Retina (tissue), 1 donor: ENCODE measurements around the gene TMEM168.
A peak's percentile ranks its signal among the peaks of the same experiment; 100 is the strongest.
"Not testable (repeated sequence)": the region's sequence is repeated elsewhere in the genome, so short reads cannot be mapped to it uniquely, and the experiment has no call there.

Experiments used
- DNase-seq: peaks from one replicate; pipeline ENCODE4 v3.0.0-alpha.2; 2016

TMEM168 gene

GRCh38 chr7:112789817-112790585 lies at the start of gene TMEM168:
TSS of gene TMEM168 (minus strand) at chr7:112790393. CDS start at chr7:112784825, 5,568 bp downstream.
- DNase-seq, result peak; percentile 95

DNA sequence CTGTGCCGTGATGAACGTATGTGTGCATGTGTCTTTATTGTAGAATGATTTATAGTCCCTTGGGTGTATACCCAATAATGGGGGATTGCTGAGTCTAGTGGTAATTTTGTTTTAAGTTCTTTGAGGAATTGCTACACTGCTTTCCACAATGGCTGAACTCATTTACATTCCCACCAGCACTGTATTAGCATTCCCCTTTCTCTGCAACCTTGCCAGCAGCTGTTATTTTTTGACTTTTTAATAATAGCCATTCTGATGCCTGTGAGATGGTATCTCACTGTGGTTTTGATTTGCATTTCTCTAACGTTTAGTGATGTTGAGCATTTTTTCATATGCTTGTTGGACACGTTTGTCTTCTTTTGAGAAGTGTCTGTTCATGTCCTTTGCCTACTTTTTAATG lies 45.7 kb upstream of the TMEM168 start:
- DNase-seq, result not testable (repeated sequence)

GRCh38 chr7:112833082-112833481 lies 42.9 kb upstream of the TMEM168 start:
- DNase-seq, result no peak

DNA sequence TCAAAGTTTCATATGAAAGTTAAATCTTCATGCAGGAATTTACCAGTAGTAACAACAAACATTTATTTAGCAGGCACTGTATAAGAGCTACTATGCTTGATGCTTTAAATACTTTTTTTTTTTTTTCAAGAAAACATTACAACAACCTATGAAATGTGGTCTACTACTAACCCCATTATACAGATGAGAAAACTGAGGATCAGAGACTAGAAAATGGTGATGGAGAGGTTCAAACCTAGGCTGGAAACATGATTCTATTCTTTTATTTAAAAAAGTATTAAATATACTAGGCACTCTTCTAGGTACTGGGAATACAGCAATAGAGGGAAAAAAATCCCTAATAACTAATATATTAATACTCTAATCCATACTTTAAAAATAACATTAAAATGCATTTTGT lies 40.6 kb upstream of the TMEM168 start:
- DNase-seq, result no peak

- DNase-seq, result no peak
These were observed 38.5 kb upstream of the TMEM168 start for GRCh38 chr7:112828696-112829095.

- DNase-seq, result no peak
These were observed 31.2 kb upstream of the TMEM168 start for GRCh38 chr7:112821345-112821744.

- no peak for DNase-seq
These were observed 29.3 kb upstream of the TMEM168 start for GRCh38 chr7:112819536-112819935.

DNA sequence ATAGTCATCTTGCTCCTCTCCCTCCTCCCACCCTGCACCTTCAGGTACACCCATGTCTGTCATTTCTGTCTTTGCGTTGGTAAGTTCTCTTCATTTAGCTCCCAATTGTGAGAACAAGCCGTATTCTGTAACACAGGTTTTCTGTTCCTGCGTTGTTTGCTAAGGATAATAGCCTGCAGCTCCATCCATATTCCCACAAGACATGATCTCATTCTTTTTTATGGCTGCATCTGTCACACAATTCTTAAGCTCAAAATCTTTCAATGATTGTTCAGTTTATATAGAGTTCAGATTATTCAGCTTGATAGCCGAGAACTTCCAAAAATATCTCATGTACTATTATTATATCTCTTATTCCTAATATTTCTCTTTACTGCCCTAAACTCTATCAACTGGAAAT lies 16.0 kb upstream of the TMEM168 start:
- no peak for DNase-seq

DNA sequence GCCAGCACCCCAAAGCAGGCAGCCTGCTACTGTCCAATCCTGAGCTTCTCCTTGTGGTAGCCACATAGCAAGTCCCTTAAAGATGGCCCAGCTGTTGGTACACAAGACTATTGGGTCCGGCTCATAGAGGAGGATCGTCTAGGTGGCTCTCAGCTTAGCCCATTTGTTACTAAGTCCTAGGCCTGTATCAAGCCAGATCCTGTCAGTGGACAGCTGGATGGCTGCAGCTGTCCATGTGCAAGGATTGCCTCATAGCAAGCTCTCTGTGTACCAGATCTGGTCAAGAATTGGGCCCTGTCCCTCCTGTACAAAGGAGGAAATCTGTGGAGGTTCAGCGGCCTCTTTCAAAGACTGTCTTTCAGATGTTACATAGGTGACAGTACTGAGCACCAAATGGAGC lies 12.2 kb upstream of the TMEM168 start:
- DNase-seq, result no peak

GRCh38 chr7:112800486-112800885 lies 10.3 kb upstream of the TMEM168 start:
- no peak for DNase-seq

DNA sequence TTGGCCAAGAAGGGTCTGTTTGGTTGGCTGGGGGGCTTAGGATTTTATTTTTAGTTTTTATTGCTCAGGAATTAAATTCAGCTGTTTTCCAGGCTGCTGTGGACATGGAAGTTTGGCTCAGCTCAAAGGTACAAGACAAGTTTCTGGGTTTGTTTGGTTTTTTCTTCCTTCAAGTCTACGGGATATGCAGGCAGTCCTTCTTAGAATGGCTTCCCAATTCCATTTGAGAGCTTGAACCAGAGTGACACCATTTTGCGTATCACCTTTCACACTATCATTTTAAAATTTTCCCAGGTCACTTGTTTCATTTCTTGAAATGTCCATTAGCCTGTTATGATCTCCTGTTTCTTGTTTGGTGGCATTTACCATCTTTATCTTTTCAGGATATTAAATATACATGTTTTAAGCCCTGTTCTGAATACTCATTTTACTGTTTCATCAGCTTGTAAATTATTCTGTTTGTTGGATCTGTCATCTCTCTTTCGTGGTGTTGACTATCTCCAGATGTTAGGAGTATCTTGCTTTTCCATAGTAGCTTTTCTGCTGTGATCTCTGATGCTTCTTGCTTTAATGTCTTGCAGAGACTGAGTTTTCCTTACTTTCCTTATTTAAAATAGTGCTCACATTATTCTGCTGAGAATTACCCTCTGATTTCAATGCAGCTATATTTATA lies 9.4 kb upstream of the TMEM168 start:
- no peak for DNase-seq

DNA sequence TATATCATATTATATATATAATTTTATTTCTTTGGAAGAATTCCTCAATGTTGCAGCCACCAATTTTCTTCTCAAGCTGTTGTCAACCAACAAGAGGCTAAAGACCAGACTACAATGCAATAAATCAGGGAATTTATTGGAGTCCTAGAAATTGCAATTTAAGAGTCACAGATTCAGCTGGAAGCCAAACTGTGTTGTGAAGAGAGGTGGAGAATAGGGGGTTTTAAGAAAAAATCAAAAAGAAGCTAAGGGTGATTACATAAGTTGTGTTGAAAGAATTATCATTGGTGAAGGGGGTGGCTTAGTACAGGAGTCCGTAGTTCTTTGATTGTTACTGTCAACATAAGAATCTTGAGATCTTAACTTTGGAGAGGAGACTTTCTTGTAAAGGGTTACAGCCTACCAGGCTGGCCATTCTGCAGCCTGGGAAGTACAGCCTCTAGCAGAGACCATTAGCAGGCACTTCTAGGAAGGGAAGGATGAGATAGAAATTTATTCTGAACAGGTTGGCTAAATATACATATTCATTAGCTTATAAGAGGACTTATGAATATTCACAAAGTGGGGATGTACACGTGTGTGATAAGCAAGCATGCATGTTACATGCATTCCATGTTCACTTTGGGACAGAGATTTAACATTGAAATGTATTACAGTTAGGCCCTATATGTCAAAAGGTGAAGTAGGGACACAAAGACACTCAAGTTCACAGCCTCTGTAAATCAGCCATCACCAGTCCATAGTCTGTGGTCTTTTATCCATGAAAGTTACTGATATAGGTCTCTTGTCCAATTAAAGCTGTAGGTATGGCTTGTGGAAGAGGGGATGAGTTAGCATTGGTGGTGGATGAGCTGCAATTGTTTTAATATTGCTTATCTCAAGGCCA lies 8.3 kb upstream of the TMEM168 start:
- DNase-seq, result peak; percentile 19

DNA sequence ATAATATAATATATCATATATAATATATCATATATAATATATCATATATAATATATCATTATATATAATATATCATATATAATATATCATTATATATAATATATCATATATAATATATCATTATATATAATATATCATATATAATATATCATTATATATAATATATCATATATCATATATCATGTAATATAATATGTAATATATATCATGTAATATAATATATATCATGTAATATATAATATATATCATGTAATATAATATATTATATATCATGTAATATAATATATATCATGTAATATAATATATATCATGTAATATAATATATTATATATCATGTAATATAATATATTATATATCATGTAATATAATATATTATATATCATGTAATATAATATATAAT lies 6.4 kb upstream of the TMEM168 start:
- not testable (repeated sequence) for DNase-seq

DNA sequence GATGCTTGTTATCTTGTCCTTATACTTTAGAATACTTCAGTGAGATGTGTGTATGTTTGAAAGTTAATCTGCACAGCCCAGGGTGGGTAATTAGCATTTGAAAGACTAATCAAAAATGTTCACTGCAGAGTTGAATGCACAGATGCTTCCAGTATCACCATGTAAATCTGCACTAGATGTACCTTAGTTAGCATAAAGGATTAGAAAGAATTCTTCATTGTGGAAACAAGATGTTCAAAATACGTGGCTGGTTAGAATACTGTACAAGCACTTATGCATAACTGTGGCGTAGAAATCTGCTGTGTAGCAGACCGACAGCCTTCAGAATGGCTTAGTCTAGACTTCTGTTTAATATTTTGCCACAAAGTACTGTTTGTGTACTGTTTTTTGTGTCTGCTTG lies 2.2 kb upstream of the TMEM168 start:
- DNase-seq, result no peak

DNA sequence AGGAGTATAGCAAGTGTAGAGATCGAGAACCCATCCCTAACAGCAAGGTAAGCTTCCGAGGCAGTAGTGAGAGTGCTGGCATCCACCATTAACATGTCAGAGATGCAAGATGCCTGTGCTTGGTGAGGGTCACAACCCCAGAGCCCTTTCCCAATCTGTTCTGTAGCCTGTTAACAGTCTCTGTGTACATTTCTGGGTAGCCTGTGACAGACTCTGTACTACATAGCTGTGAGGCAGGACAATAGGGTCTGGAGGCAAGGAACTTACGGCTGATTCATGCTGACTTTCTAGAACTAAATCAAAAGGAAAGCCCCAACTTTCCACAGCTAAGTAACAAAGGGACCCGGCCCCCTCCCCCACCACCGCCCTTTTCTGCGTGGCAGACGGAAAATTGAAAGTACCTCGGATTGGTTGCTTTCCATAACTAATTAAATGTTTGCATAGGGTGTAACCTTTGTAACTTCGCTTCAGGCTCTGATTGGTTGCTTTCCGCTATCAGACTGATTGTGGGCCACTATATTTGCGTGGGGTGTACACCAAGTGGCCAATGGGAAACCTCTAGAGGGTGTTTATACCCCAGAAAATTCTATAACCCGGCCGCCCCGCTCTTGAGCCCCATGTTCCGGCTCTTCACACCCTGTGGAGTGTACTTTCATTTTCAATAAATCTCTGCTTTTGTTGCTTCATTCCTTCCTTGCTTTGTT lies 1.4 kb upstream of the TMEM168 start:
- no peak for DNase-seq

DNA sequence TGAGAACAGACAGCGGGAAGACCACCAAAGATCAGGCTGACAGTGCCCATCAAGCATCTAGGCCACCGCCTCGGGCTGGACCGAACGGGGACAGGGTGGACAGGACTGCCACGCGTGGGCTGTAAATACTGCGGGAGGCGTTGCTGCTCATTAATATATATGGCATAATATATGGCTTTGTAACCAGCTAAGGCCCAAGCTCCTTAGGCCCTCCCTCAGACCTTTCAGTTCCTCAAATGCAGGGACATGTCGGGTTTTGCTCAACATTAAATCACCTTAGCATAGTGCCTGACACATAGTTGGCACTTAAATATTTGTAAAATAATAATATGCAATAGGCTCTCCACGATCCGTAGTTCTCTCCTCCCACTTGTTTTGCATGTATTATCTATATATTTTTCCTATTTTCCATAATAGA lies 402 bp upstream of the TMEM168 start:
- DNase-seq, result no peak

DNA sequence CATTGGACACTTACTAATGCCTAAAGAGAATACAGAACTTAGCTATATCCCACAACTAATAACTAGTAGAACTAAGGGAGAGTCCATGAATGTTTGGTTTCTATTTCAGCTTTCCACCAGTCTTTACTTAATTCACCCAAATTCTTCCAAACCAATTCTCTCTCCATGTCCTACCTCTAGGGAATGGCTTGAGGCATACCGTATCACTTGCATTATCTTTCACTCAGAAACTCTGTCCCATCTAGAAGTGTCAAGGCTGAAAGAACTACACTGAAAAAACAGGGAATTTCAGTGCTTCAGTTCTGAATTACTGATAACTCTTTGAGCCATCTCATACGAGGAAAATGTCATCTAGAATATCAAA lies 758 bp downstream of the TMEM168 start:
- no peak for DNase-seq

DNA sequence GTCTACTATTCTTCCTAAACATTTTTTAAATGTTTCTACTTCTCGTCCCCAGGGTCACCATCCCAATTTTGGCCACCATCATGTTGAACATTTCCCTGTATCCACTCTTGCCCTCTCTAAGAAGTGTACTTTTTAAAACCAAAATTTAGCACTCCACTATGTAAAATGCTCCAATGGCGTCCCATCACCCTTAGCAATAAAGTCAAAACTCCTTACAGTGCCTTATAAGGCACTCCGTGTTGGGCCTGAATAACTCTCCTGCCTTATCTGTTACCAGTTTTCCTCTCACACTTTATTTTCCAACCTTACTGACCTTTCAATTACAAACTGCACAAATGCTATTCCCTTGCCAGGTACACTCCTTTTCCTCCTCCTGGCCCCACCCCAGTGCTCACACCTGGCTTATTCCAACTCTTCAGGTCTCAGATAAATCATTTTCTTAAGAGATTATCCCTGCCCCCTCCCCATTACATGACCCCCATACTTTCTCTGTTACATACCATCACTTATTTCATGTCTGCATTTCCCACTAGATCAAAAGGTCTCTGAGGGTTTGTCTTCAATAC lies 1.3 kb downstream of the TMEM168 start:
- DNase-seq, result peak; percentile 6

DNA sequence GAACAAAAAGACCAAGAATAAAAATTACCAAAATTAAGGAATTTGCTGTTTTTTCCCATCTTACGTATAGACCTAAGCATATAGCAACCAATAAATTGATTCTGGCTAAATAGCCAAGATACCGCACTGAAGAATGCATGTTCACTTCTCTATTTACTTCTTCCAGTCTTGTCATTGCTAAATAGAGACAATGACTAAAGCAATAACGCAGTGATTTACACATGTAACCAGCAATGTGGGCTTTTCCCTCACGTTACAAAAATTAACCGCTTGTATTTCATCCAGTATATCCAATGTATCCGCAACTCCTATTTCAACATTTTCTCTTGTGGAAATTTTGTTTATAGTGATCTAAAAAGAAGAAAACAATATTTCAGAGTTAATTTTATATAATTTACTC lies 5.6 kb downstream of the TMEM168 start:
- DNase-seq, result no peak

GRCh38 chr7:112782498-112782897 lies 7.7 kb downstream of the TMEM168 start:
- DNase-seq, result no peak

GRCh38 chr7:112781558-112781957 lies 8.6 kb downstream of the TMEM168 start:
- DNase-seq, result no peak

DNA sequence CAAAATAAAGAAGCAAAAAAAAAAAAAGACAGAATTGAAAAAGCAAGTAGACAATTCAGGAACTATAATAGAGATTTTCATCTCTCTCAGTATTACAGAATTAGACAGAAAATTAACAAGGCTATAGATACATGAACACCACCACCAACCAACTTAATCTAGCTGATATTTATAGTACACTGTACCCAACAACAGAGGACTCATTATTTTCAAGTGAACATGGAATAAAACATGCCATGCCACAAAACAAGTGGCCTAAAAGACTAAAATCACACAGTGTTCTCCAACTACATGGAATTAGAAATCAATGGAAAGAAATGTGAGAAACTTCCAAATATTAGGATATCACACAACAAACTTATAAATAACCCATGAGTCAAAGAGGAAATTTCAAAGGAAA lies 9.1 kb downstream of the TMEM168 start:
- no peak for DNase-seq

DNA sequence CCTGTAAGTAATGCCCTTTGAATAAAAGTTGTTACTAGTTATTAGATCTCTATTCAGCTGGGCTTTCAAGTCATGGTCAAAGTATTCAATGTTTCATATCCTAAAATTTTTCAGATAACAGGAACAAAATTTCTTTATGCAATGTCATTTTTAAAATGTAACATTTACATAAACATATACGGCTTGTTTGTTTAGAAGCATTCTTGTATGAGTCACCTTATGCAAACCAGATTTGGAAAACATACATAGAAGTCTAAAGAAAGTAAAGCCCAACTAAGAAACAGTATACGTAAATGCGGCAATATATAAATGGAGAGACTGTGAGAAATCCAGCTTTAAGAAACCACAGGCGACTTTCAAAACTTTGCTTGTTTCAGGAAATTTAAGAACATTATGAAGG lies 10.5 kb downstream of the TMEM168 start:
- DNase-seq, result no peak
